ENCODE measurements around the gene UBAP2.
"Not testable (repeated sequence)": the region's sequence is repeated elsewhere in the genome, so short reads cannot be mapped to it uniquely, and the experiment has no call there.

Gene UBAP2

GRCh38 chr9:33992632-33993031, 56.1 kb downstream of the UBAP2 start:
- in situ Hi-C loops (cut with MboI; ENCODE audit: low sequenced_read_pairs), result no loop called here

GRCh38 chr9:33988219-33988890, 60.3 kb downstream of the UBAP2 start:
- in situ Hi-C loops (cut with MboI; ENCODE audit: low sequenced_read_pairs), result no loop called here

- in situ Hi-C loops (cut with MboI; ENCODE audit: low sequenced_read_pairs), result no loop called here
Measured at GRCh38 chr9:33976414-33976813, 72.3 kb downstream of the UBAP2 start.

- in situ Hi-C loops (cut with MboI; ENCODE audit: low sequenced_read_pairs), result no loop called here
Measured at GRCh38 chr9:33972698-33973097, 76.0 kb downstream of the UBAP2 start.

- in situ Hi-C loops (cut with MboI; ENCODE audit: low sequenced_read_pairs), result no loop called here
Measured at GRCh38 chr9:33964086-33964768, 84.5 kb downstream of the UBAP2 start.

GRCh38 chr9:33962468-33962867, 86.2 kb downstream of the UBAP2 start:
- in situ Hi-C loops (cut with MboI; ENCODE audit: low sequenced_read_pairs), result not testable (repeated sequence)

- in situ Hi-C loops (cut with MboI; ENCODE audit: low sequenced_read_pairs), result no loop called here
Measured at GRCh38 chr9:33959725-33960124, 89.0 kb downstream of the UBAP2 start.

GRCh38 chr9:33956544-33956943, 92.1 kb downstream of the UBAP2 start:
- in situ Hi-C loops (cut with MboI; ENCODE audit: low sequenced_read_pairs), result no loop called here

- in situ Hi-C loops (cut with MboI; ENCODE audit: low sequenced_read_pairs), result no loop called here
Measured at GRCh38 chr9:33952066-33952465, 96.6 kb downstream of the UBAP2 start.

GRCh38 chr9:33950371-33950770, 98.3 kb downstream of the UBAP2 start:
- in situ Hi-C loops (cut with MboI; ENCODE audit: low sequenced_read_pairs), result no loop called here

- in situ Hi-C loops (cut with MboI; ENCODE audit: low sequenced_read_pairs), result no loop called here
Measured at GRCh38 chr9:33946779-33947535, 101.7 kb downstream of the UBAP2 start.

GRCh38 chr9:33943389-33943788, 105.3 kb downstream of the UBAP2 start:
- in situ Hi-C loops (cut with MboI; ENCODE audit: low sequenced_read_pairs), result no loop called here

- in situ Hi-C loops (cut with MboI; ENCODE audit: low sequenced_read_pairs), result no loop called here
Measured at GRCh38 chr9:33942471-33943083, 106.1 kb downstream of the UBAP2 start.

- in situ Hi-C loops (cut with MboI; ENCODE audit: low sequenced_read_pairs), result no loop called here
Measured at GRCh38 chr9:33939924-33940874, 108.5 kb downstream of the UBAP2 start.

GRCh38 chr9:33934188-33934878, 114.4 kb downstream of the UBAP2 start:
- in situ Hi-C loops (cut with MboI; ENCODE audit: low sequenced_read_pairs), result no loop called here

- in situ Hi-C loops (cut with MboI; ENCODE audit: low sequenced_read_pairs), result no loop called here
Measured at GRCh38 chr9:33932078-33932807, 116.4 kb downstream of the UBAP2 start.

GRCh38 chr9:33931326-33931725, 117.4 kb downstream of the UBAP2 start:
- in situ Hi-C loops (cut with MboI; ENCODE audit: low sequenced_read_pairs), result no loop called here

GRCh38 chr9:33927694-33928093, 121.0 kb downstream of the UBAP2 start:
- in situ Hi-C loops (cut with MboI; ENCODE audit: low sequenced_read_pairs), result no loop called here

Measured in HL-60/S4 treated with phorbol 12-myristate 13-acetate at 8.2 ng/mL for 4 days and 3 days (cell line).